Esophagus muscularis mucosa (tissue), 4 donors: ENCODE results near the gene LIME1. TPM values are rescaled to one million over a fixed set of nuclear protein-coding genes. Genes with fewer than 3 reads are reported as not detected.
A peak's percentile ranks its signal among the peaks of the same experiment; 100 is the strongest.

Experiments
- DNase-seq: peaks from one replicate; pipeline ENCODE4 v3.0.0-alpha.2; 2017; ENCODE audit errors: extremely low spot score
- H3K27ac ChIP-seq, 4 donors: fragments of 200-600 bp; sonication (generic); replicated peaks in 1 of 4; 1 replicate in 3 of 4; 2 replicates in 1 of 4; pipeline ENCODE4 v1.5.1; 2016 to 2019; ENCODE audit warnings: mild to moderate bottlenecking in 1 of 4
- H3K27me3 ChIP-seq, 4 donors: fragments of 200-600 bp; sonication (generic); one replicate each; pipeline versions ENCODE4 v1.5.1 to v1.6.0; 2016 to 2019
- H3K36me3 ChIP-seq, 4 donors: fragments of 200-600 bp; sonication (generic); one replicate each; pipeline ENCODE4 v1.5.1; 2016 to 2019
- H3K4me1 ChIP-seq, 4 donors: fragments of 200-600 bp; sonication (generic); one replicate each; pipeline ENCODE4 v1.5.1; 2016 to 2019
- H3K4me3 ChIP-seq, 4 donors: fragments of 200-600 bp; sonication (generic); 1 replicate in 2 of 4; 2 replicates in 2 of 4; pipeline ENCODE4 v1.5.1; 2016 to 2019; ENCODE audit warnings: mild to moderate bottlenecking in 4 of 4, moderate library complexity in 1 of 4
- H3K9me3 ChIP-seq, 4 donors: fragments of 200-600 bp; sonication (generic); 1 replicate in 3 of 4; 2 replicates in 1 of 4; pipeline ENCODE4 v1.5.1; 2016 to 2019
- CTCF ChIP-seq, 3 experiments: fragments of 200-600 bp in 2 of 3; fragments of 450-650 bp in 1 of 3; sonication (generic) in 2 of 3; IDR thresholded peaks; one replicate each; pipeline ENCODE4 v1.5.1; 2017 to 2019; ENCODE audit warnings: antibody characterized with exemption in 3 of 3, mild to moderate bottlenecking in 2 of 3, moderate library complexity in 1 of 3
- EP300 ChIP-seq: sonication (generic); formaldehyde crosslinking; IDR thresholded peaks from one replicate; pipeline ENCODE4 v1.6.1; 2017; ENCODE audit warnings: antibody characterized with exemption
- POLR2A ChIP-seq: fragments of 450-650 bp; IDR thresholded peaks from one replicate; pipeline ENCODE4 v1.6.1; 2017; ENCODE audit warnings: antibody characterized with exemption, moderate library complexity, mild to moderate bottlenecking, low read depth
- POLR2AphosphoS5 ChIP-seq, 2 donors: sonication (generic); formaldehyde crosslinking; IDR thresholded peaks; one replicate each; pipeline ENCODE4 v1.6.1; 2017; ENCODE audit warnings: antibody characterized with exemption in 2 of 2
- WGBS: methylation state at CpG from one replicate; pipeline ENCODE4 v1.1.5; 2018; 5-methylcytosine and 5-hydroxymethylcytosine counted together
- intact Hi-C: fragments of 100-400 bp; cut with DNase I; formaldehyde crosslinking; loops from one replicate; pipeline ENCODE4 v1.15.1; 2023
- total RNA-seq, 4 donors: library from RNA; depleted of rRNA; stranded (reverse); fragments of >200 nt; gene quantifications; one replicate each; pipeline versions ENCODE4 v1.1.0 to v1.2.1, GENCODE V29; 2016

Gene LIME1
- total RNA-seq, 4 donors from 2014 or later, result 9.4 to 15.4 (median 10.9) TPM

GRCh38 chr20:63736893-63737694, 630 bp downstream of the LIME1 start:
- intact Hi-C loops, result no loop called here
- Histone ChIP-seq H3K4me3 (peak overlapping the region; percentile 31 to 64 (median 44)), H3K4me1 (peaks cover 36 to 54% (median 44%) of the 10 kb centered on the region in 4 donors), H3K9me3 (no peaks in the 10 kb centered on the region), H3K36me3 (peaks cover 23 to 50% (median 42%) of the 10 kb centered on the region in 4 donors), H3K27me3 (no peaks in the 10 kb centered on the region), H3K27ac (peak overlapping the region in 1 of 4 donors; percentile 7)
- DNase-seq, result no peak
- TF ChIP-seq CTCF (IDR thresholded peaks at IDR 0.05) (no peak), POLR2A (no peak), POLR2AphosphoS5 (IDR thresholded peaks at IDR 0.05) (no peak), EP300 (no peak)
- 44% methylated on average over 20 of the region's 30 CpGs for WGBS

GRCh38 chr20:63737695-63737944, 1.2 kb downstream of the LIME1 start:
- H3K4me3 ChIP-seq, result peak overlapping the region; percentile 31 to 64 (median 44)
- no peak for TF ChIP-seq POLR2AphosphoS5 (IDR thresholded peaks at IDR 0.05)
- TF ChIP-seq CTCF (IDR thresholded peaks at IDR 0.05), result no peak
- TF ChIP-seq EP300, result no peak
- TF ChIP-seq POLR2A, result no peak
- H3K36me3 ChIP-seq, result peaks cover 28 to 55% (median 46%) of the 10 kb centered on the region in 4 donors
- DNase-seq, result no peak
- no peaks in the 10 kb centered on the region for H3K9me3 ChIP-seq
- intact Hi-C loops, result no loop called here
- no peak overlapping the region for H3K27ac ChIP-seq
- no peaks in the 10 kb centered on the region for H3K27me3 ChIP-seq
- peaks cover 39 to 59% (median 49%) of the 10 kb centered on the region in 4 donors for H3K4me1 ChIP-seq
- WGBS, result 18% methylated on average over 11 of the region's 26 CpGs

- WGBS, result 70% methylated on average over 11 of the region's 43 CpGs
- peaks cover 39 to 64% (median 52%) of the 10 kb centered on the region in 4 donors for H3K4me1 ChIP-seq
- peak overlapping the region; percentile 85 to 93 (median 90) for H3K27ac ChIP-seq
- H3K27me3 ChIP-seq, result no peaks in the 10 kb centered on the region
- H3K36me3 ChIP-seq, result peaks cover 33 to 56% (median 49%) of the 10 kb centered on the region in 4 donors
- DNase-seq, result no peak
- no peaks in the 10 kb centered on the region for H3K9me3 ChIP-seq
- no peak for TF ChIP-seq POLR2AphosphoS5 (IDR thresholded peaks at IDR 0.05)
- no peak for TF ChIP-seq CTCF (IDR thresholded peaks at IDR 0.05)
- no peak for TF ChIP-seq EP300
- no peak for TF ChIP-seq POLR2A
- peak overlapping the region; percentile 31 to 87 (median 64) for H3K4me3 ChIP-seq
- intact Hi-C loops, result no loop called here
Measured at GRCh38 chr20:63737945-63738686, 1.7 kb downstream of the LIME1 start.

- H3K36me3 ChIP-seq, result peaks cover 31 to 56% (median 49%) of the 10 kb centered on the region in 4 donors
- DNase-seq, result no peak
- peak overlapping the region; percentile 64 to 87 (median 64) for H3K4me3 ChIP-seq
- WGBS, result 53% methylated on average over 5 of the region's 26 CpGs
- H3K27ac ChIP-seq, result peak overlapping the region; percentile 85 to 93 (median 90)
- TF ChIP-seq POLR2A, result no peak
- TF ChIP-seq CTCF (IDR thresholded peaks at IDR 0.05), result no peak
- TF ChIP-seq EP300, result no peak
- no peak for TF ChIP-seq POLR2AphosphoS5 (IDR thresholded peaks at IDR 0.05)
- peaks cover 39 to 64% (median 53%) of the 10 kb centered on the region in 4 donors for H3K4me1 ChIP-seq
- H3K27me3 ChIP-seq, result no peaks in the 10 kb centered on the region
- no peaks in the 10 kb centered on the region for H3K9me3 ChIP-seq
- intact Hi-C loops, result no loop called here
Measured at GRCh38 chr20:63738687-63739129, 2.2 kb downstream of the LIME1 start.
